DOHH2 (cell line): ENCODE measurements around the gene GAPT.

ENCODE experiments used
- EZH2phosphoT487 ChIP-seq: fragments of 200-600 bp; sonication (generic); IDR thresholded peaks from 2 replicates; pipeline ENCODE4 v1.6.1; 2017; ENCODE audit warnings: borderline replicate concordance, mild to moderate bottlenecking, antibody characterized with exemption, low read length, moderate library complexity, mixed read lengths
- TF ChIP-seq, protein P1 (sequence below): fragments of 200-600 bp; sonication (generic); IDR thresholded peaks from one replicate; pipeline ENCODE4 v1.5.1; 2014; ENCODE audit warnings: antibody characterized with exemption, mild to moderate bottlenecking, low read depth, low read length; ENCODE audit not compliant: poor library complexity, severe bottlenecking

DNA sequence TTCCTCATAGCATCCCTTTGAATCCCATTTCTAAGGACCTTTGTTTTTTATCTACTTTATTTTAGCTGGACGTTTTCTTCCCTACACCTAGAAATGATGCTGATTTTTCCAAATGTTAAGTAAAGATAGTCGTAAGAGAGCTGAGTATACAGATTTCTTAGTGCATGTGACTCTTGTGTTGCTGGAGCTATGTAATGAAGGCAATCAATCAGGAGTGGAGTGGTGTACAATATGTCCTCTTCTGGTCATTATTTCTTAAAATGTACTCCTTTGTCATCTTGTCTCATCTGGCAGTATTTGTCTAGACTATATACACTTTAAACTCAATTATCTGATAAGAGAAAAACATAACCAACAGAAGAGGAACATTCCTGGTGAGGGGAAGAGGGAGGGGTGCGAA is 13.5 kb downstream of the GAPT start:
- TF ChIP-seq, protein P1, sequence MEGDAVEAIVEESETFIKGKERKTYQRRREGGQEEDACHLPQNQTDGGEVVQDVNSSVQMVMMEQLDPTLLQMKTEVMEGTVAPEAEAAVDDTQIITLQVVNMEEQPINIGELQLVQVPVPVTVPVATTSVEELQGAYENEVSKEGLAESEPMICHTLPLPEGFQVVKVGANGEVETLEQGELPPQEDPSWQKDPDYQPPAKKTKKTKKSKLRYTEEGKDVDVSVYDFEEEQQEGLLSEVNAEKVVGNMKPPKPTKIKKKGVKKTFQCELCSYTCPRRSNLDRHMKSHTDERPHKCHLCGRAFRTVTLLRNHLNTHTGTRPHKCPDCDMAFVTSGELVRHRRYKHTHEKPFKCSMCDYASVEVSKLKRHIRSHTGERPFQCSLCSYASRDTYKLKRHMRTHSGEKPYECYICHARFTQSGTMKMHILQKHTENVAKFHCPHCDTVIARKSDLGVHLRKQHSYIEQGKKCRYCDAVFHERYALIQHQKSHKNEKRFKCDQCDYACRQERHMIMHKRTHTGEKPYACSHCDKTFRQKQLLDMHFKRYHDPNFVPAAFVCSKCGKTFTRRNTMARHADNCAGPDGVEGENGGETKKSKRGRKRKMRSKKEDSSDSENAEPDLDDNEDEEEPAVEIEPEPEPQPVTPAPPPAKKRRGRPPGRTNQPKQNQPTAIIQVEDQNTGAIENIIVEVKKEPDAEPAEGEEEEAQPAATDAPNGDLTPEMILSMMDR = no peak
- TF ChIP-seq EZH2phosphoT487 = no peak
